DMS53 (cell line): ENCODE results near the gene ITIH6.

ENCODE experiments used
- DNase-seq: peaks from one replicate; lab custom pipeline; 2025; lab: John Stamatoyannopoulos, UW

The ITIH6 gene

GRCh38 chrX:54710920-54711319 lies 87.1 kb downstream of the ITIH6 start:
- no peak for DNase-seq

GRCh38 chrX:54708404-54708803 lies 89.7 kb downstream of the ITIH6 start:
- peak; percentile 2 for DNase-seq
